HCEC 1CT (cell line): Measurements from ENCODE around the gene KRTAP10-11.
"Not testable (repeated sequence)": the region's sequence is repeated elsewhere in the genome, so short reads cannot be mapped to it uniquely, and the experiment has no call there.

ENCODE experiments used
- DNase-seq: peaks from one replicate; pipeline ENCODE4 v3.0.0-alpha.2; 2017

KRTAP10-11 gene, protein sequence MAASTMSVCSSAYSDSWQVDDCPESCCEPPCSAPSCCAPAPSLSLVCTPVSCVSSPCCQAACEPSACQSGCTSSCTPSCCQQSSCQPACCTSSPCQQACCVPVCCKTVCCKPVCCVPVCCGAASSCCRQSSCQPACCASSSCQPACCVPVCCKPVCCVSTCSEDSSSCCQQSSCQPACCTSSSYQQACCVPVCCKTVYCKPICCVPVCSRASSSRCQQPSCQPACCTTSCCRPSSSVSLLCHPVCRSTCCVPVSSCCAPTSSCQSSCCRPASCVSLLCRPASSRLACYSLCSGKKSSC

DNA sequence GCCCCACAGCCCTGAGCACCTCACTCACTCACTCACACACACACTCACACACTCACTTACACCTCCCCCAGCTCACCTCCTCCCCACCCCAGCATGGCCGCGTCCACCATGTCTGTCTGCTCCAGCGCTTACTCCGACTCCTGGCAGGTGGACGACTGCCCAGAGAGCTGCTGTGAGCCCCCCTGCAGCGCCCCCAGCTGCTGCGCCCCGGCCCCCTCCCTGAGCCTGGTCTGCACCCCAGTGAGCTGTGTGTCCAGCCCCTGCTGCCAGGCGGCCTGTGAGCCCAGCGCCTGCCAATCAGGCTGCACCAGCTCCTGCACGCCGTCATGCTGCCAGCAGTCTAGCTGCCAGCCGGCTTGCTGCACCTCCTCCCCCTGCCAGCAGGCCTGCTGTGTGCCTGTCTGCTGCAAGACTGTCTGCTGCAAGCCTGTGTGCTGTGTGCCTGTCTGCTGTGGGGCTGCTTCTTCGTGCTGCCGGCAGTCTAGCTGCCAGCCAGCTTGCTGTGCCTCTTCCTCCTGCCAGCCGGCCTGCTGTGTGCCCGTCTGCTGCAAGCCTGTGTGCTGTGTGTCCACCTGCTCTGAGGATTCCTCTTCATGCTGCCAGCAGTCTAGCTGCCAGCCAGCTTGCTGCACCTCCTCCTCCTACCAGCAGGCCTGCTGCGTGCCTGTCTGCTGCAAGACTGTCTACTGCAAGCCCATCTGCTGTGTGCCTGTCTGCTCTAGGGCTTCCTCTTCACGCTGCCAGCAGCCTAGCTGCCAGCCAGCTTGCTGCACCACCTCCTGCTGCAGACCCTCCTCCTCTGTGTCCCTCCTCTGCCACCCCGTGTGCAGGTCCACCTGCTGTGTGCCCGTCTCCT lies at the start of gene KRTAP10-11:
KRTAP10-11 (plus strand) TSS at position 49 of the 856 bp plus-strand sequence; CDS start at position 94, 45 bp downstream.
- DNase-seq, result not testable (repeated sequence)

GRCh38 chr21:44598061-44598460 lies 48.2 kb upstream of the KRTAP10-11 start:
- no peak for DNase-seq

DNA sequence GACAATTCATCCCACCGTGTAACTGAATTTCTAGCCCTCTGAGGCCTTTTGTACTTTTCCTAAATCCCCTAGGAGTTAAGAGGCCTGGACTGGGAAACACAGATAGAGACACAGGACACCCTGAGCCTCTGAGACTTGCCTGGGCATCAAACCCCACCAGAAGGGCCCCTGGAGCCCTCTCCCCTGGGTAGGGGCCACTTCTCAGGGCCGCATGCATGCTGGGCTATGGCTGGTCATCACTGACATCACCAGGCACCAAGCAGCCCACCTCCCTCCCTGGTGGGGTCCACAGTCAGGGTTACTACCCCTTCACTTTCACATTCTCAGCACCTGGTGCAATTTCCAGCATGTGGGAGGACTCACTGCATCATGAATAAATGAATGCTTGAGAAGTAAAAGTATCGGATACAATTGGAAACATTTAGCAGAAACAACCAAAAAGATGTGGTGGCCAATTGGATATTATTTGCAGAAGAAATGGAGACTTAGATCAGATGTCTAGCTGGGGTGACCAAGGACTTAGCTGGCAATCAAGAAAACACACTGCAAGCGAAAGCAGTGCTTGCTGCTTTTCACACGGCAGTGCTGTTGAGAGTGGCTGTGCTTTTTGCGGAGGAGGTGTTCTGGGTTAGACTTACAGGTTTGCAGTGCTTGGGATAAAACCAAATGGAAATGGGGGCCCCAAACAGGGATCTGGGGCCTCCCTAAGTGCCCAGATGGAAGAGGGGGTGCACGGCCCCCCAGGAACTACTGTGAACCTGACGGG lies 46.8 kb upstream of the KRTAP10-11 start:
- DNase-seq, result no peak

GRCh38 chr21:44600118-44600978 lies 45.9 kb upstream of the KRTAP10-11 start, which contains the start of gene KRTAP10-7:
Gene KRTAP10-7 (plus strand): TSS chr21:44600597. CDS start chr21:44600622, 25 bp downstream.
- not testable (repeated sequence) for DNase-seq

DNA sequence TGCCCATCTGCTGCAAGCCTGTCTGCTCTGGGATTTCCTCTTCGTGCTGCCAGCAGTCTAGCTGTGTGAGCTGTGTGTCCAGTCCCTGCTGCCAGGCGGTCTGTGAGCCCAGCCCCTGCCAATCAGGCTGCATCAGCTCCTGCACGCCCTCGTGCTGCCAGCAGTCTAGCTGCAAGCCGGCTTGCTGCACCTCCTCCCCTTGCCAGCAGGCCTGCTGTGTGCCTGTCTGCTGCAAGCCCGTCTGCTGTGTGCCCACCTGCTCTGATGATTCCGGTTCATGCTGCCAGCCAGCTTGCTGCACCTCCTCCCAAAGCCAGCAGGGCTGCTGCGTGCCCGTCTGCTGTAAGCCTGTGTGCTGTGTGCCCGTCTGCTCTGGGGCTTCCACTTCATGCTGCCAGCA lies 45.1 kb upstream of the KRTAP10-11 start:
- not testable (repeated sequence) for DNase-seq

DNA sequence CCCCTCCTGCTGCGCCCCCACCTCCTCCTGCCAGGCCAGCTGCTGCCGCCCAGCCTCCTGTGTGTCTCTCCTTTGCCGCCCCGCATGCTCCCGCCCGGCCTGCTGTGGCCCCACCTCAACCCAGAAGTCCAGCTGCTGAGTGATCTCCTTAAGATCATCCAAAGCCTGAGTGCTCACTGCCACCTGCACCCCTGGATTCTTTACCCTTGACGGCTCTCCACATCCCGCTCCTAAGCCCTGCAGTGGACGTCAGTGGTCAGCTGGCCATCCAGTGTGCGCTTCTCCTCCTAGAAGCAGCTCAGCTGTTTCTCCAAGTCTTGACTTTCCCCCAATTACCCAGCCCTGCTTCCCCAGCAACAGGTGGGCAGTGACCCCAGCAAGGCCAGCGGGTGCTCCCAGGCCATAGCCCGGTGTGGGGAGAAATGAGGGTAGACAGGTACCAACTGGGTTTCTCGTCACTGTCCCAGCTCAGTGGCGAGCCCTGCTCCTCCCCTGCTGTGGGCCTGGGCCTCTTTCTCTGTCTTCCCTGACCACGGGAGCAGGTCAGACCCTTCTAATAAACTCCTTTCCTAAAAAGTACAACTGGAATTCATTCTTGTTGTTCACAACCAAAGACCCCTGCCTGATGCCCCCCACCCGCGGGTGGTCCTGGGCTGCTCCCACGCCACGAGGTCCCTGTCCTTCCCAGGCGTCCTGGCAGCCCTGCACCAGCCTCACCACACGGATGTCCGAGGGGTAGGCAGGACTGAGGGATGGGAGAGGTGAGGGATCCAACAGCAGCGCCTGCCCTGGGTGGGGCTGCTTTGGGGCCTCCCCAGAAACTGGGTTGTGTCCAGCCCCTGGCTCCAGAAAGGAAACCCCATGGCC lies 44.4 kb upstream of the KRTAP10-11 start:
- no peak for DNase-seq

DNA sequence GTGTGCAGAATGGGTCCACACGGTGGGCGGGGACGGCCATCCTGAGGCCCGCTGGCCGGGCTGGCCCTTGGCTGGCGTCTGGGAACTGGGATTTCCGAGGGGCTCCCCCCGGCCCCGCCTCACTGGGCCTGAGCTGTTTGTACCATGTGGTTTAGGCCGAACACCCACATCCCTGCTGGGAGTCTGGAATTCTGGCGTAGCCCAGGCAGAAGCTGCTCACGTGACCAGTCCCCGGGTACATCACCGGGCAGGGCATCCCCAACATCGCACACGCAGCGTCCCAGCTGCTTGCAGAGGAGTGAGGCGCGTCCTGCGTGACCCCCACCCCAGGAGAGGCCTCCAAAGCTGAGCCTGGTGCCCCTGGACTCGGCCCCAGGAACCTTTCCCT lies 43.8 kb upstream of the KRTAP10-11 start:
- DNase-seq, result no peak

- DNase-seq, result no peak
Observed at GRCh38 chr21:44603109-44603875, 42.9 kb upstream of the KRTAP10-11 start.

DNA sequence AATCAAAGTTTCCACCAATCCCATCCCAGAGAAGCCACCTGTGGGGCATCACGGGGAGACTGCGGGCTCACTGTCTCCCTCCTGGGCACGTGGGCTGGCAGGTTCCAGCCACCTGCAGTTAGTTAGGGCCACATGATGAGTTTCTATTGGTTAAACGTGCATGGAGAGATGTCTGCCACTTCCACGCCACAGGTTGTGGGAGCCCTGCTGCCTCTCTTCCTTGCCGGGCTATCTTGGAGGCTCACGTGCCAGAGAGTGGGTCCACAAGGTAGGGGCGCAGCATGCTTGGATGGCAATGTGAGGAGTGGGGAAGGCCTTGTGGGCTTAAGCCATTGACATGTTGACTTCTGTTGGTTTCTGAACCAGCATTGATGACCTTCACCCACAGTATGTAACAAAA lies 42.3 kb upstream of the KRTAP10-11 start:
- DNase-seq, result no peak

DNA sequence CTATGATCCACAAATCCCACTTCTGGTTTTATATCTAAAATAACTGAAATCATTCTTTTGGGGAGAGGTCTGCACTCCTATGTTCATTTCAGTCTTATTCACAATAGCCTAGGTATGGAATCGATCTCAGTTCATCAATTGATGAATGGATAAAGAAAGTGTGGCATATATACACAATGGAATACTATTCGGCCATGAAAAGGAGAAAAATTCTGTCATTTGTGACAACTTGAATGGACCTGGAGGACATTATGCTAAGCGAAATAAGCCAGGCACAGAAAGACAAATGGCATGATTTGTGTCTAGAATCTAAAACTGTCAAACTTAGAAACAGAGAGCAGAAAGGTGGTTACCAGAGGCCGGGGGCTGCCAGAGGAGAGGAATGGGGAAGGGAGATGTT lies 39.7 kb upstream of the KRTAP10-11 start:
- DNase-seq, result no peak

- DNase-seq, result no peak
Observed at GRCh38 chr21:44609193-44609592, 37.0 kb upstream of the KRTAP10-11 start.

DNA sequence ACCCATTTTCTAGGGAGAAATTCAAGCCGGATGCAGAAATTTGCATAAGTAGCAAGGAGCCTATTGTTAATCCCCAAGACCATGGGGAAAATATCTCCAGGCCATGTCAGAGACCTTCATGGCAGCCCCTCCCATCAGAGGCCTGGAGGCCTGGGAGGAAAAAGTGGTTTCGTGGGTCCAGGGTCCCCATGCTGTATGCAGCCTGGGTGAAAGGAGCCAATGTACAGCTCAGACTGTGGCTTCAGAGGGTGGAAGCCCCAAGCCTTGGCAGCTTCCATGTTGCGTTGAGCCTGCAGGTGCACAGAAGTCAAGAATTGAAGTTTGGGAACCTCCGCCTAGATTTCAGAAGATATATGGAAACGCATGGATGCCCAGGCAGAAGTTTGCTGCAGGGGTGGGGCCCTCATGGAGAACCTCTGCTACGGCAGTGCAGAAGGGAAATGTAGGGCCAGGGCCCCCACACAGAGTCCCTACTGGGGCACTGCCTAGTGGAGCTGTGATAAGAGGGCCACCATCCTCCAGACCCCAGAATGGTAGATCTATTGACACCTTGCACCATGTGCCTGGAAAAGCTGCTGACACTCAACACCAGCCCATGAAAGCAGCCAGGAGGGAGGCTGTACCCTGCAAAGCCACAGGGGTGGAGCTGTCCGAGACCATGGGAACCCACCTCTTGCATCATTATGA lies 35.9 kb upstream of the KRTAP10-11 start:
- DNase-seq, result not testable (repeated sequence)

GRCh38 chr21:44611551-44611950 lies 34.7 kb upstream of the KRTAP10-11 start:
- no peak for DNase-seq

GRCh38 chr21:44612029-44612486 lies 34.2 kb upstream of the KRTAP10-11 start, which contains the start of gene KRTAP10-8:
Gene KRTAP10-8 (plus strand): TSS chr21:44612079. CDS start chr21:44612101, 22 bp downstream.
- no peak for DNase-seq

DNA sequence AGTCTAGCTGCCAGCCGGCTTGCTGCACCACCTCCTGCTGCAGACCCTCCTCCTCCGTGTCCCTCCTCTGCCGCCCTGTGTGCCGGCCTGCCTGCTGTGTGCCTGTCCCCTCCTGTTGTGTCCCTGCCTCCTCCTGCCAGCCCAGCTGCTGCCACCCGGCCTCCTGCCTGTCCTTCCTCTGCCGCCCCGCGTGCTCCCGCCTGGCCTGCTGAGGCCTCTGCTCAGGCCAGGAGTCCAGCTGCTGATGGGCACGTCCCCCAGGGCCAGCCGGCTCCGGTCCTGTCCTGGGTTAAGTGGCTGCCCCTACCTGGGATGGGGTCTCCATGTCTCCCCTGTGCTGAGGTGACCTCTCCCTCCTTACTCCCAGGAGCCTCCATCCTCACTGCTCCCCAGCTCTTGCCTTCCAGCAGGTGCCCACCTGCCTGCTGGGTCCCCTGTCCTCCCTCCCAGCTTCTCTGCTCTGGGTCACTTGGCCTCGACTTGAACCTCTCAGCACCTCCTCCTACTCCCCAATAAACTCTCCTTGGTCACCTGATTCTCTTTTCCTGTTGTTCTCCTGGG lies 33.5 kb upstream of the KRTAP10-11 start:
- no peak for DNase-seq

GRCh38 chr21:44613386-44614155 lies 32.6 kb upstream of the KRTAP10-11 start:
- no peak for DNase-seq

DNA sequence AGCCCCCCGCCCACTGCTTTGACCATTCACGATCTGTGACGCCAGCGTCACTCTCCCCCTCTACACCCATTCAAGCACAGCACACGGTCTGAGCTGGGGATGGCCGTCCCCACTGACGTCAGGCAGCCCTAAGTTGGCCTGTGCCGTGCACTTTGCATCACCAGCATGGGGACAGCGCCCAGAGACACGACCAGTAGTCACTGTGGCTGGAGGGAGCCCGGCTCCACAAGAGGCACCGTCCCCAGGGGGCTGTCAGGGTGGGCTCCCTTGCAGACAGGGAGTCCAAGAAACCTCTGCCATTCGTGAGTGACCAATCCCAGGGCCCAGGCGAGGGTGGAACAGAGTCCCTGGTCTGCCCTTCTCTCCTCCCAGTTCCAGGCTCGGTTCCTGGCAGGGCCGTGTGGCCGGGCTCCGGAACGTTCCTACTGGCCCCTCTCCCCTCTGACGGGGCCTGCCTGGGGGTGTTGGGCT lies 32.0 kb upstream of the KRTAP10-11 start:
- DNase-seq, result no peak

GRCh38 chr21:44614961-44615391 lies 31.2 kb upstream of the KRTAP10-11 start:
- no peak for DNase-seq
